Left kidney (tissue), 2 donors: ENCODE measurements around the gene KRTAP5-4. TPM values are rescaled to one million over a fixed set of nuclear protein-coding genes. Genes with fewer than 3 reads are reported as not detected.
"Not testable (repeated sequence)": the region's sequence is repeated elsewhere in the genome, so short reads cannot be mapped to it uniquely, and the experiment has no call there.

ENCODE experiments used
- DNase-seq: peaks from one replicate; pipeline ENCODE4 v3.0.0-alpha.2; 2013
- polyA plus RNA-seq: library from polyadenylated mRNA; unstranded; fragments of 120-200 nt; gene quantifications from one replicate; pipeline ENCODE4 v1.2.1, GENCODE V29; 2013; ENCODE audit not compliant: insufficient read length

Gene KRTAP5-4
- polyA plus RNA-seq, 1 donor: not detected

- DNase-seq: no peak
Observed at GRCh38 chr11:1652771-1653540, 31.0 kb upstream of the KRTAP5-4 start.

DNA sequence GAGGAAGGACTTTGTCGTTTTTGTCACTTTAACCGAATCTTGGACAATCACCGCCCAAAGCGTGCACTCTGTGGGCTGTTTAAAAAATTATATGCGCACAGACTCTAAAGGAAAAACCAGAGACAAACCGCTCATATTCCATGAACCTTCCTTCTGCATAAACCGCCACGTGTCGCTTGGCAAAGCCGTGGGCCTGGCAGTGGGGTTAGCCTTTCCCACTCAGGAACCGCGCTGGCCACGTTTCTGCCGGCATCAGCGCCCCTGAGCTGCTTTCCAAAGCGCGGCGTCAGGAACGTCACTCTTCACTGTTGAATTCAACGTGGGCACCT, 30.5 kb upstream of the KRTAP5-4 start:
- DNase-seq: no peak

DNA sequence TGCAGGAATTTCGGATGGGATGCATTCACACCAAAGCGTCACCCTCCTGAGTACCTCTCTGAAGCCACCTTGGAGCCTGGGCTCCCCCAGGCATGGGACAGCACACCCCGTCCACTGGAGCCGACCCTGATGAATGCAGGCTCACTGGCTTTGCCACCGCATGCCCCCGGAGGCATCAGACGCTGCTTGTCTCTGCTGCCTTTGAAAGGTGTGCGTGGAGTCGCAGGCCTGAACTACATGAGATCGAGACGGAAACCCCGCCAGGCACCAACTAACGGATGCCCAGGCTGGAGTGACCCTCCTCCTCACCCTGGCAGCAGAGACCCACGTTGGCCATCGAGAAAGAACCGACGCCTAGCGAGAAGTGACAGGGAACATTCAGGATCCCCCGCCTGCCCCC, 30.1 kb upstream of the KRTAP5-4 start:
- DNase-seq: no peak

- no peak for DNase-seq
Observed at GRCh38 chr11:1651411-1651980, 29.6 kb upstream of the KRTAP5-4 start.

DNA sequence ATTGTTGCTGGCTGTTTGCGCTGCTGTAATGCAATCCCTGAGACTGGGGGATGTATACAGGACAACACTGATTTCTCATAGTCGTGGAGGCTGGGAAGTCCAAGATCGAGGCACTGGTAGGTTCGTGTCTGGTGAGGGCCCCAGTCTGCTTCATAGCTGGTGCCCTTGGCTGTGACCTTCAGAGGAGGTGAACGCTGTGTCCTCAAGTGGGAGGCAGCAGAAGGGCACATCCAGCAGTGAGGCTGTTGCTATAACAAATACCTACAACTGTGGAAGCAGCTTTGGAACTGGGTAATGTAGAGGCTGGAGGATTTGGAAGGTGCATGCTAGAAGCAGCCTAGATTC, 29.0 kb upstream of the KRTAP5-4 start:
- no peak for DNase-seq

GRCh38 chr11:1650034-1650917, 28.3 kb upstream of the KRTAP5-4 start:
- DNase-seq: no peak

DNA sequence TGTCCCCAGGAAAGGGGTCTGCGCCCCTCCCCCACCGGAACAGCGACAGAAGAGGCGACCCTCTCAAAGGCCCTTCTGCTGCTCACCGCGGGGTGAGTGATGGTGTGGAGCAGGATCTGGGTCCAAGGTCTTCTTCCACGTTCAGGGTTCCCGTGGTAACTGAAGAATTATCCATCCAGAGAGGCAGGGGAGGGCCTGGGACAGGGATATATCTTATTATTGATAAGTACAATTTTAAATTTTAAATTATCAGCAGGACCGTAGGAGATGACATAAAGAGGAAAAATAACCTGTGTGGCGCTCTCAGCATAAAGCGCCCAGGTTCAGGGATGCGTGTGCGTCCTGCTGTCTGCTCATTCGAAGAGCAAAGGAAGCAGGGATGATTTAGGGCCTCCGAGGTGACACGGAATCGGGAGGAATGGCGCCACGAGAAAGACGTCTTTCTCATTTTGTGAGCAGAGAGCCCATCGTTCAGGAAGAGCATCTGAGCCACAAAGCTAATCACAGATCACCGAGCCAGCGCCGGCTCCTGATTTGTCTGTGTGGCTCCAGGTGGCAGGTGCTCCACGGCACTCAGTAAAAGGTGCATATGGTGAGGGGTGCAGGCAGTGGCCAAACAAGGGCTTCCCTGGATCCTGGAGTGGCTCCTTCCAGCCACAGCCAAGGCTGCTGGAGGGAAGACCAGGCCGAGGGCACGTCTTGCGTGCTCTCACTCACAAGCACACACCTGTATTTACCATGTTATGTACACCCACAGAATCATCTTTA, 26.9 kb upstream of the KRTAP5-4 start:
- DNase-seq: no peak

DNA sequence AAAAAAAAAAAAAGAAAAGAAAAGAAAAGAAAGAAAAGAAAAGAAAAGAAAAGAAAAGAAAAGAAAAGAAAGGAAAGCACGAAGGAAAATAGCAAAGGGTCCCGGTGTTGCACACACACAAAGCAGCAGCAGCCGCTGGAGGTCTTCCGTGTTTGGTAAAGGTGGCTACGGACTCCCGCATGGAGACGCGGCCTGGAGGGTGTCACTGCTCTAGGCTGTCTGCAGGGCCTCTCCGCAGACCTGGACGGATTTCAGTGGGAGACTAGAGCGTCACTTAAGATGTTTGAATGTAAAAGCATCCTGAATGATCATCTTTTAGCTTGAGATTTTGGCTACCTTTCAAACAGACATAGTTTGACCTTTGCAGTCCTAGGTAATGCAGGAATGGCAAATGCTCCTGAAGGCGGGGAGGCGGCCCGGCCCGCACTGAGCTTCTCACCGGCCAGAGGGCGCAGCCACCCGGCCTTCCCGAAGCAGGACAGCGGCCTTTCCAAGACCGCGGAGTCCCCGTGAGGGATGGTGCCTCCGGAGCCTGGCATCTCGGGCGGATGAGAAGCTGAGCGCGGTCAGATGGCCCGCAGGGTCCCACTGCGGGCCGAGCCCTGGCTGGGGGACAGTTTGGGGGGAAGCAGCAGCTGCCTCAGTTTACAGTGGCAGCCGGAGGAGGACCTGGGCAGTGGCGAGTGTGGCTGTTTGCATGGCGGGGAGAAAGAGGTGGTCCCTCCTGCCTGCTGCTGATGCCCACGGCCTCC, 26.1 kb upstream of the KRTAP5-4 start:
- no peak for DNase-seq

DNA sequence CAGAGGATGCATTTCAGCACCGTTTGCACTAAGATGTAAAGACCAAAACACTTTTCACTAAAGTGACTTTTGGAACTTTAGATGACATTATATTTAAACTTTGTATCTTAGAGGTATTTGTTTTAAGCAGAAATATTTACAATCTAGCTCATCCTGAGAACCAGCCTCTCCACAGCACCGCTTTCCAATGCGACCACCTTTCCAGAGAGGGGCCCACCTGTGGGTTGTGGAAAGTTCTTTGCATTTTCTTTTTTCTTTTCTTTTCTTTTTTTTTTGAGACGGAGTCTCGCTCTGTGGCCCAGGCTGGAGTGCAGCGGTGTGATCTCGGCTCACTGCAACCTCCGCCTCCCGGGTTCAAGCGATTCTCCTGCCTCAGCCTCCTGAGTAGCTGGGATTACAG, 24.6 kb upstream of the KRTAP5-4 start:
- not testable (repeated sequence) for DNase-seq

GRCh38 chr11:1645357-1645821, 23.5 kb upstream of the KRTAP5-4 start:
- no peak for DNase-seq

DNA sequence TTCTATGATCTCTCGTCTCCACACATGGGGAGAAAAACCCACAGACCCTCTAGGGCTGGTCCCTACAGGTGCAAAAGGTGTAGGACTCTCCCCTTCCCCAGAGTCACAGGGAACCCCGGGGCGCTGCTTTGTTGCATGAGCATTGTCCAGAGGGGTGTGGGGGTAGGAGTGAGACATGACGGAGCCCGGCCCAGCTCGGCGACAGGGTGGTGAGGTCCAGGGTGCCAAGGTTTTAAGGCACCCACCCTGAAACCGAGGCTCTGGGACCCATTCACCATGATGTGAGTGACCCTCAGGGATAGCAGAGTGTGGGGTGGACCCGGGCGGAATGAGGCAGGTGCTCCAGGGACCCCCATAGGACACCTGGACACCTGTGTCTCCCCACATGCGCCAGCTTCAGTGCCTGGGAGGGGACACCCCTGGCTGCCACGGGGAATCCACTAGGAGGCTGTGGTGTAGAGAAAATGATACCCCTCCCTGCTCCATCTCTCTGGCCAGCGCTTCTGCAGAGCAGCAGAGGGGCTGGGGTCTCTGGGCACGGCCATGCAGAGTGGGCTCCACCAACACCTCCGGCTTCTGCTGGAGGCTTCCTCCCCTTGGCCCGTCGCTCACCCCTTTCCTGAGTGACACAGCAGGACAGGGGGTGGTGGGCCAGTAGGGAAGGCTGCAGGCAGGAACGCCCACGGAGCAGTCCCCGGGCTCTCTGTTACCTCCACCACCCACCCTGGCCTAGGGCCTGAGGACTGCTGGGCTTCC, 22.8 kb upstream of the KRTAP5-4 start:
- DNase-seq: no peak

DNA sequence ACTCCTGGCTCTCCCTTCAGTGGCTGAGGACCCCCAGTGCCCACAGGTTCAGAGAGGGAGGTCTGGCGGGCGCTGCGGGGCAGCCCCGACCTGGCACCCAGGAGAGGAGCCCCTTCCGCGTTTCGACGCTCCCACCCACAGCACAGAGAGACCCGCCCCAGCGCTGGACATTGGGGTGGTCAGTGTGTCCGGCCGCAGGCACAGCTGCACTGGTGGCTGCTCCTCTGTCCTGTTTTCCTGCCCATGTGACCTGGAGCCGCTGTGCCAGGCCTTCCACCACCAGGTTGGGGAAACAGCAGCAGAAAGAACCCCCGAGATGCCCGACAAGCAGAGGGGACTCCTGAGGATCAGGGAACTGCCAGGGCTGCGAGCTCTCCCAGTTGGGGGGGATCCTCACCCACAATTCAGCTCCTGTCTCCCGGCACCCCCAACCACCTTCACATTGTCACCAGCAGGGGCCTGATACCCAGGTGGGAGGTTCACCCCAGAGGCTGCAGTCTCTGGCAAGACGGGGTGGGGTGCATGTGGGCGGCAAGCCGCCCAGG, 21.3 kb upstream of the KRTAP5-4 start:
- DNase-seq: no peak

GRCh38 chr11:1642288-1643145, 20.6 kb upstream of the KRTAP5-4 start:
- no peak for DNase-seq

DNA sequence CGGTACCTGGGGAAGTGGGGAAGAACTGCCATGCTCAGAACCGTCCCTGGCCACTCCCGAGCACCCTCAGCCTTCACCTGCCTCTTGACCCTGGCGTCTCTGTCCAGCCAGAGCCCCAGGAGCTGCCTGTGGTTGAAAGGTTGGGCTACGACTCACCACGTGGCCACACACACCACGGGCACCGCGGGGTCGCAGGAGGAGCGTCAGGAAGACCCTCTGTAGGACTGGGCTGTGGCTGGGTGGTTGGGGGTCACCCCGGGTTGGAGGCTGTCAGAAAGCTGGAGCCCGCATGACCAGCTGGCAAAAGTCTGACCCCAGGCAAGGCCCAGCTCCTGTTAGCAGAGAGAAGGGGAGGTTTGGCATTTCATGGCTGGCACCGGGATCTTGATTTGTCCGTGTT, 19.2 kb upstream of the KRTAP5-4 start:
- DNase-seq: no peak

DNA sequence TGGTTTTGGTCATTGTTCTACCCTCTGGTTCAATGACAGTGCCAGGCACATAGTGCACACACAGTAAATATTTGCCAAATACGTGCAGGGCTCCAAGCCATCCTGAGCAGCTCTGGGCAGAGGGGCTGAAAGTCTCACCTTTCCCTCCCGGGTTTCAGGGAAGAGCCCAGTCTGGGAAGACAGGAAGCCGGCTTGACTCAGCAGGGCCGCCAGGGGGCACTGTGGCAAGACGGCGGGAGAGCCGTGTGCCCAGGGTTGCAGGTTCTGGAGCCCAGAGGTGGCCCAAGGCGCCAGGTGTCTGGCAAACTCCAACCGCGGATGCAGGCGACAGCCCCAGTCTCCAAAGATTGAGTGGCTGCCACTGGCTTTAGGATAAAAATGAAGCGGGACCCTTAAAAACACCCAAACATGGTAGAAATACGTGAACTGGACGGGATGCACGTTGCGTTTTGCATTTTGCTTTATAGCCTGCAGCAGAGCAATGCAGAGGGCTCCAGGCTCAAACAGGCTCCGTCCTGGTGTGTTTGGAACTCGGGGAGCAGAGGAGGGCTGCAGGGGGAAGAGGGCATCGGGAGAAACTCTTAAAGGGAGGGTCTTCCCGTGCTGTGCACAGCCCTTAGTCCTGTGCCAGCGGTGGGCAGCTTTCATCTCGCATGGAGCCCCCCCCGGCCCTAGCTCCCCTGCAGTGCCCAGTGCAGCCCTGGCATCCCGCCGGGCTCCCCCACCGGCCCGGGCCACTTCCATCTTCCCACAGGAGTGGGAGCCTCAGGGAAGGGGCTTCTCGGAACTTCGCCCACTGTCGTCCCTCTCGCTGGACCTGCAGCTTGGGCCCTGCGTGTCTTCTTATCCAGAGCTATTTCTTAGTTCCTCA, 18.4 kb upstream of the KRTAP5-4 start:
- DNase-seq: no peak

GRCh38 chr11:1639666-1640065, 17.7 kb upstream of the KRTAP5-4 start:
- no peak for DNase-seq

DNA sequence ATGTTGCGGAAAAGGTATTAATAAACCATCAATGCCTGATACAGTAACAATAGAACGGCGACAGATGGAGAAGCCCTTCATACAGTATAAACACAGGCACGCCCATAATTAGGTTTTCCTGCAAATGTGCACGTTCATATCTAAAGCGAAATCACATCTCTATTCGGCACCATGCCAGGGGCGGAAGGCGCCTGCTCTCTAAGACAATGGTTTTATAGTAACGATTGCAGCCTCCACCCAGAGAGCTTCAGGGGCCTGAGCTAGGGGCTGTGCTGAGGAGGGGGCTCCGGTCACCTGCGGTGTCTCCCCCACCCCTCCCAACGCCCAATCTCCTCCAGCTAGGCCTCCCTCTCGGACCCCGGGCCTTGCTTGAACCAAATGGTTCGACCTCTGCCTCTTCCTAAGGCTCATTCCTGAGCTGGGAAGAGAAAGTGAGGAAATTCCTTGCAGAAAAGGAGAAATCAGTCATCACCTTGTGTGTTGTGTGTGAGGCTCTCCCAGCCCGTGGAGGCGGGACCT, 17.2 kb upstream of the KRTAP5-4 start:
- DNase-seq: no peak

DNA sequence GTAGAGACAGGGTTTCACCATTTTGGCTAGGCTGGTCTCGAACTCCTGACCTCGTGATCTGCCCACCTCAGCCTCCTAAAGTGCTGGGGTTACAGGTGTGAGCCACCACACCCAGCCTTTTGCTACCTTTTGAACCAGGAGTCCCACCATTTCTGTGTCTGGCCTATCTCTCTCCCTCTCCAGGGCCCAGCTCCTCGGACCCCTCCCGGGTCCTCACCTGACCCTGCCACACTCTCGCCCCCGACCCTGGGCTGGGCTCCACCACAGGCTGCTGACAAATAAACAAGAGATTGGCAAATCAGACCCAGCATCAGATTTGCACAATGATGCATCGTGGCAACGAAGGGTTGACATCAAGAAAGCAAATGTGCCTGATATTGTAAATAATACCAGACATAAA, 16.4 kb upstream of the KRTAP5-4 start:
- no peak for DNase-seq
